OCI-LY1 (cell line): Measurements from ENCODE around the gene NOS1.

Experiments
- EZH2 ChIP-seq: fragments of 200-600 bp; sonication (generic), shearing (Covaris generic); IDR thresholded peaks from 2 replicates; pipeline ENCODE4 v1.8.0; 2017; ENCODE audit warnings: borderline replicate concordance, mixed run types, mild to moderate bottlenecking, antibody characterized with exemption, low read length, moderate library complexity, mixed read lengths
- TF ChIP-seq, protein P1 (sequence below): fragments of 200-600 bp; sonication (generic), shearing (Covaris generic); IDR thresholded peaks from 2 replicates; pipeline ENCODE4 v1.5.1; 2017; ENCODE audit warnings: mild to moderate bottlenecking, antibody characterized with exemption, low read length, moderate library complexity, mixed read lengths

DNA sequence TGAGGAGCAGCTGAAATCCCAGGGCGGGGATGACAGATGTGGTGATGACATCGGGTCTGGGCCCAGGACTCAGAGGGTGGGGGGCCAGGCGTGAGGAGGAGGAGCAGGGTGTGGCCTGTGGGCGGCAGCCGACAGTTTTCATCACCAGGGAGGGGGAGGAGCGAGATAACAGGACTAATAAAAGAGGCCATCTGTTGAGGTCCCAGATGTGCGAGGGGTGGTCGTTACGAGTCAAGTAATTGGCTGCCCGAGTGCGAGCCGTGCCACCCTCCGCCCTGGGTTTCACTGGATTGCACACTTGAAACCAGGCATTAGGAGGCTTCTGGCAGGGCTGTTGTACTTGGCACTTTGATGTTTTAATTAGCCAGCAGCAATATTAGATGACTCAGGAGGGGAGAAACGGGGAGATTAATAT lies 67.2 kb downstream of the NOS1 start:
- TF ChIP-seq, protein P1, sequence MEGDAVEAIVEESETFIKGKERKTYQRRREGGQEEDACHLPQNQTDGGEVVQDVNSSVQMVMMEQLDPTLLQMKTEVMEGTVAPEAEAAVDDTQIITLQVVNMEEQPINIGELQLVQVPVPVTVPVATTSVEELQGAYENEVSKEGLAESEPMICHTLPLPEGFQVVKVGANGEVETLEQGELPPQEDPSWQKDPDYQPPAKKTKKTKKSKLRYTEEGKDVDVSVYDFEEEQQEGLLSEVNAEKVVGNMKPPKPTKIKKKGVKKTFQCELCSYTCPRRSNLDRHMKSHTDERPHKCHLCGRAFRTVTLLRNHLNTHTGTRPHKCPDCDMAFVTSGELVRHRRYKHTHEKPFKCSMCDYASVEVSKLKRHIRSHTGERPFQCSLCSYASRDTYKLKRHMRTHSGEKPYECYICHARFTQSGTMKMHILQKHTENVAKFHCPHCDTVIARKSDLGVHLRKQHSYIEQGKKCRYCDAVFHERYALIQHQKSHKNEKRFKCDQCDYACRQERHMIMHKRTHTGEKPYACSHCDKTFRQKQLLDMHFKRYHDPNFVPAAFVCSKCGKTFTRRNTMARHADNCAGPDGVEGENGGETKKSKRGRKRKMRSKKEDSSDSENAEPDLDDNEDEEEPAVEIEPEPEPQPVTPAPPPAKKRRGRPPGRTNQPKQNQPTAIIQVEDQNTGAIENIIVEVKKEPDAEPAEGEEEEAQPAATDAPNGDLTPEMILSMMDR: no peak
- no peak for TF ChIP-seq EZH2
